Thyroid gland (tissue), 4 donors: Measurements from ENCODE around the gene CEP85. TPM values are rescaled to one million over a fixed set of nuclear protein-coding genes. Genes with fewer than 3 reads are reported as not detected.
A peak's percentile ranks its signal among the peaks of the same experiment; 100 is the strongest.

Experiments used
- DNase-seq, 2 donors: peaks; one replicate each; pipeline ENCODE4 v3.0.0-alpha.2; 2019
- H3K27ac ChIP-seq, 3 donors: fragments of 200-600 bp; sonication (generic); 1 replicate in 2 of 3; 2 replicates in 1 of 3; pipeline ENCODE4 v1.5.1; 2016 to 2019; ENCODE audit warnings: mild to moderate bottlenecking in 1 of 3, moderate library complexity in 1 of 3
- H3K27me3 ChIP-seq: fragments of 200-600 bp; sonication (generic); one replicate; pipeline ENCODE4 v1.5.1; 2019
- H3K36me3 ChIP-seq, 2 donors: fragments of 200-600 bp; sonication (generic); one replicate each; pipeline ENCODE4 v1.5.1; 2016 to 2019
- H3K4me1 ChIP-seq, 2 donors: fragments of 200-600 bp; sonication (generic); one replicate each; pipeline ENCODE4 v1.5.1; 2017 to 2019
- H3K4me3 ChIP-seq, 3 donors: fragments of 200-600 bp; sonication (generic); replicated peaks in 1 of 3; 1 replicate in 2 of 3; 2 replicates in 1 of 3; pipeline ENCODE4 v1.5.1; 2016; ENCODE audit warnings: mild to moderate bottlenecking in 1 of 3
- H3K9me3 ChIP-seq: fragments of 200-600 bp; sonication (generic); one replicate; pipeline ENCODE4 v1.5.1; 2017
- CTCF ChIP-seq, 6 experiments: fragments of 200-600 bp in 3 of 6; fragments of 450-650 bp in 3 of 6; sonication (generic) in 3 of 6; IDR thresholded peaks; one replicate each; pipeline ENCODE4 v1.5.1; 2016 to 2019; ENCODE audit warnings: antibody characterized with exemption in 6 of 6, mild to moderate bottlenecking in 2 of 6, inconsistent platforms in 1 of 6, moderate library complexity in 1 of 6
- POLR2A ChIP-seq, 2 donors: fragments of 450-650 bp; IDR thresholded peaks; one replicate each; pipeline ENCODE4 v1.6.1; 2017; ENCODE audit warnings: antibody characterized with exemption in 2 of 2, mild to moderate bottlenecking in 2 of 2, moderate library complexity in 1 of 2
- WGBS, 2 donors: methylation state at CpG; one replicate each; pipeline ENCODE4 v1.1.5; 2017; 5-methylcytosine and 5-hydroxymethylcytosine counted together
- intact Hi-C: fragments of 100-400 bp; cut with DNase I; formaldehyde crosslinking; loops from one replicate; pipeline ENCODE4 v1.15.1; 2023
- total RNA-seq, 4 donors: library from RNA; depleted of rRNA; stranded (reverse); fragments of >200 nt; gene quantifications; one replicate each; pipeline ENCODE4 v1.2.3, GENCODE V29; 2016

The CEP85 gene
- total RNA-seq, 4 donors from 2014 or later = 16.0 to 27.0 (median 17.0) TPM

- peaks cover 15 to 20% of the 10 kb centered on the region in 2 donors for H3K4me1 ChIP-seq
- H3K36me3 ChIP-seq = no peaks in the 10 kb centered on the region
- H3K4me3 ChIP-seq = no peak overlapping the region
- TF ChIP-seq CTCF (IDR thresholded peaks at IDR 0.05) = no peak
- no peak for TF ChIP-seq POLR2A (IDR thresholded peaks at IDR 0.05)
- WGBS, 2 donors = 57 to 71% methylated on average over 6 of the region's 6 CpGs
- intact Hi-C loops = no loop called here
- H3K27me3 ChIP-seq = no peaks in the 10 kb centered on the region
- H3K9me3 ChIP-seq = no peaks in the 10 kb centered on the region
- H3K27ac ChIP-seq = peak overlapping the region; percentile 37 to 40 (median 39)
- no peak for DNase-seq
Observed at GRCh38 chr1:26237230-26237966, 3.4 kb downstream of the CEP85 start.

DNA sequence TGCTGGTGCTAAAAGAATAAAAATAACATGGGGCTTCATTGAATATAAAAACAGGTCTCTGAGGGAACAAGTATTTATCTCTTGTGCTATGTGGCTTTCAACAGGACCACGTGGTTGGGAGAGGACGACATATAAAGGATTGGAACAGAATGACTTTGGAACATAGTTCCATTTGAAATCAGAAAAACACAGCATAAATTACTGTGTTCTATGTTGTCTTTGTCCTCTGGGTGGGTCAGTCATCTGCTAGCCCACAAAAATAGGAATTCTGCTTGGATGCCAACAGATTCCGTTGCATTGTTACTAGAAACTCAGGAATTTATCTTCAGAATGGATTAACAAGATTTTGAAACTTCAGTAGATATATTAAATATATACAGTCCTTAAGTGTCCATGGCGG is 5.9 kb downstream of the CEP85 start:
- WGBS, 2 donors = 89% methylated on average over 4 of the region's 4 CpGs
- intact Hi-C loops = no loop called here
- no peaks in the 10 kb centered on the region for H3K9me3 ChIP-seq
- peaks cover 13 to 17% of the 10 kb centered on the region in 2 donors for H3K4me1 ChIP-seq
- peaks cover 0 to 6% of the 10 kb centered on the region in 2 donors for H3K36me3 ChIP-seq
- no peak overlapping the region for H3K4me3 ChIP-seq
- no peaks in the 10 kb centered on the region for H3K27me3 ChIP-seq
- DNase-seq = no peak
- H3K27ac ChIP-seq = no peak overlapping the region
- TF ChIP-seq POLR2A (IDR thresholded peaks at IDR 0.05) (no peak), CTCF (IDR thresholded peaks at IDR 0.05) (no peak)

GRCh38 chr1:26252718-26253117 is 18.7 kb downstream of the CEP85 start:
- no peak overlapping the region for H3K4me3 ChIP-seq
- no peak for DNase-seq
- no peaks in the 10 kb centered on the region for H3K27me3 ChIP-seq
- intact Hi-C loops = no loop called here
- H3K4me1 ChIP-seq = peaks cover 6 to 14% of the 10 kb centered on the region in 2 donors
- H3K27ac ChIP-seq = no peak overlapping the region
- H3K9me3 ChIP-seq = no peaks in the 10 kb centered on the region
- no peak for TF ChIP-seq CTCF (IDR thresholded peaks at IDR 0.05)
- TF ChIP-seq POLR2A (IDR thresholded peaks at IDR 0.05) = no peak
- H3K36me3 ChIP-seq = peaks cover 3 to 6% of the 10 kb centered on the region in 2 donors
- WGBS, 2 donors = 79 to 82% methylated on average over 7 of the region's 7 CpGs

GRCh38 chr1:26254404-26254803 is 20.4 kb downstream of the CEP85 start:
- TF ChIP-seq CTCF (IDR thresholded peaks at IDR 0.05) (no peak), POLR2A (IDR thresholded peaks at IDR 0.05) (no peak)
- Histone ChIP-seq H3K4me1 (peaks cover 6 to 14% of the 10 kb centered on the region in 2 donors), H3K27me3 (no peaks in the 10 kb centered on the region), H3K9me3 (no peaks in the 10 kb centered on the region), H3K4me3 (no peak overlapping the region), H3K27ac (peak overlapping the region; percentile 19 to 84 (median 51)), H3K36me3 (peaks cover 14 to 20% of the 10 kb centered on the region in 2 donors)
- no peak for DNase-seq
- WGBS, 2 donors = 48 to 50% methylated on average over 3 of the region's 3 CpGs
- intact Hi-C loops = no loop called here

DNA sequence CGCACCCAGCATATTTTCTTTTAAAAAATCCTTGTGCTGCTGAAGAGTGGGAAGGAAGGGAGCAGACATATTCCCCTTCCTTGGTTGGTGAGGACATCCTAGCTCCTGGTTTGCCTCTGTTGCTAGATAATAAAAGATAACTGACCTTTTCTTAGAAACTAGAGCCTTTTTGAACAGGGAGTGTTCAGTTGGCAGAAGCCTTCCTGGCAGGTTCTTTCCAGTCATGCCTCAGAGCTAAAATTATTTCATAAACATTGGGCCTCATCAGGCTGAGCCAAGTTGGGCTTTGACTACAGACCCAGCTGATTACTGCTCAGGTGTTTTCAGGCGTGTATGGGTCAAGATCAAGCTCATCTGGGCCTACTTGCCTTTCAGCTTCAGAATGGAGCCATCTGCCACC is 23.2 kb downstream of the CEP85 start:
- Histone ChIP-seq H3K27me3 (no peaks in the 10 kb centered on the region), H3K36me3 (peaks cover 33 to 35% of the 10 kb centered on the region in 2 donors), H3K4me3 (no peak overlapping the region), H3K27ac (no peak overlapping the region), H3K9me3 (no peaks in the 10 kb centered on the region), H3K4me1 (peaks cover 6 to 14% of the 10 kb centered on the region in 2 donors)
- 93 to 98% methylated on average over 2 of the region's 2 CpGs for WGBS, 2 donors
- TF ChIP-seq POLR2A (IDR thresholded peaks at IDR 0.05) (no peak), CTCF (IDR thresholded peaks at IDR 0.05) (no peak)
- intact Hi-C loops = no loop called here
- no peak for DNase-seq
